Measurements from ENCODE around the gene ALDH1A1.

The ALDH1A1 gene

GRCh38 chr9:72979405-72980100 is 26.7 kb upstream of the ALDH1A1 start:
- DNase-seq = no peak

- DNase-seq = no peak
Measured at GRCh38 chr9:72978744-72979143, 25.9 kb upstream of the ALDH1A1 start.

GRCh38 chr9:72977670-72978069 is 24.8 kb upstream of the ALDH1A1 start:
- no peak for DNase-seq

GRCh38 chr9:72974501-72974900 is 21.6 kb upstream of the ALDH1A1 start:
- DNase-seq = no peak

- DNase-seq = no peak
Measured at GRCh38 chr9:72972636-72973035, 19.8 kb upstream of the ALDH1A1 start.

- no peak for DNase-seq
Measured at GRCh38 chr9:72971411-72971810, 18.6 kb upstream of the ALDH1A1 start.

GRCh38 chr9:72960446-72960845 is 7.6 kb upstream of the ALDH1A1 start:
- DNase-seq = no peak

- no peak for DNase-seq
Measured at GRCh38 chr9:72958485-72959281, 5.8 kb upstream of the ALDH1A1 start.

GRCh38 chr9:72955571-72955970 is 2.7 kb upstream of the ALDH1A1 start:
- DNase-seq = no peak

- DNase-seq = no peak
Measured at GRCh38 chr9:72955126-72955455, 2.2 kb upstream of the ALDH1A1 start.

GRCh38 chr9:72954431-72955125 is 1.7 kb upstream of the ALDH1A1 start:
- DNase-seq = no peak

- no peak for DNase-seq
Measured at GRCh38 chr9:72952381-72952690, 517 bp downstream of the ALDH1A1 start.

GRCh38 chr9:72951520-72952380 is 1.1 kb downstream of the ALDH1A1 start:
- no peak for DNase-seq

- DNase-seq = no peak
Measured at GRCh38 chr9:72950875-72951442, 1.9 kb downstream of the ALDH1A1 start.

- DNase-seq = no peak
Measured at GRCh38 chr9:72949918-72950325, 2.9 kb downstream of the ALDH1A1 start.

GRCh38 chr9:72949244-72949582 is 3.6 kb downstream of the ALDH1A1 start:
- DNase-seq = no peak

- no peak for DNase-seq
Measured at GRCh38 chr9:72948575-72949243, 4.1 kb downstream of the ALDH1A1 start.

- DNase-seq = no peak
Measured at GRCh38 chr9:72947984-72948465, 4.8 kb downstream of the ALDH1A1 start.

GRCh38 chr9:72946821-72947220 is 6.0 kb downstream of the ALDH1A1 start:
- no peak for DNase-seq

GRCh38 chr9:72946318-72946717 is 6.5 kb downstream of the ALDH1A1 start:
- DNase-seq = no peak

- no peak for DNase-seq
Measured at GRCh38 chr9:72945391-72945790, 7.5 kb downstream of the ALDH1A1 start.

- DNase-seq = no peak
Measured at GRCh38 chr9:72943844-72944462, 8.9 kb downstream of the ALDH1A1 start.
